ENCODE data around the gene PPIP5K2. TPM values are rescaled to one million over a fixed set of nuclear protein-coding genes. Genes with fewer than 3 reads are reported as not detected.

PPIP5K2 gene
- polyA plus RNA-seq, 3 donors, result 23.1 to 66.0 (median 41.1) TPM

DNA sequence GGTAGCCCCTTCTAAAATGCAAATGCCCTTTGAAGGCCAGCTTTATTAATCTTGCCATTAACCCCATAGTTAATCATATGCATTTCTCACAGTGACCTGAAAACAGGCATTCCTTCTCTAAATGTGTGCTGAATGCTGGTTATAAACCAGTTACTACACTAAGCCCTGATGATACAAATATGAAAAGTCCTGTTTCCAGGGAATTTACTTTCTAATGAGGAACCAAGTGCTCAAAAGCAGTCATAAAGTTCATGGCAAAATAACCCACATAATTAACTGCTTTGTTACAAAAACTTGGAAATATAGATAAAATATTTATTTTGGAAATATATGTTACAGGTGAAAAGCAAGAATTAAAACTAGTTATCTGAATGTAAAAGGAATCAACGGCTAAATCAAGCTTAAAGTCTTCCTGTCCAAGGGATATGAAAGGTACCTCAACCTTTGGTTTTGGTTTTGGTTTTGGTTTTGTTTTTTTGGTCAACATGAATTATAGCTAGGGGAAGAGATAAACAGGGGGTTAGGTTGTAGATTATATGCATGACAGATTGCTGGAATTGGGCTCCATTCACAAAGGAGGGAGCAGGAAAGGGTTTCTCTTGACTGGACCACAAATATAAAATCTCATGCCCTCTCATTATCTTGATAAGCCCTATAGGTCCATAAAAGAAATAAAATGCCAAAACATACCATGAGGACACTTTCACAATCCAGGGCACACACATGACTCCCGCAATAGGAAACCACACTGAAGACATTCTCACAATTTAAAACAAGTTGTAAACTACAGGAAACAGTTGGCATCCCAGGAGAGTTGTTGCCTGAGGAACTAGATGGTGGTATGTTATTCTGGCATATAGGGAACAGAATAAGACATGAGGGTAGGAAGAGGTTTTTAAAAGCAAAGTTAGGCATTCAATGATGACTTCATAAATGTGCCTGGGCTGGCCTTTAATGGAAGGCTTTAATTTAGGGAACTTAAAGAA lies 91.8 kb downstream of the PPIP5K2 start:
- H3K27ac Mint-ChIP-seq, result peak overlapping the region in 5 of 7 donors; percentile 5 to 70 (median 44)
- H3K27me3 Mint-ChIP-seq (ENCODE audit: low read depth in 3 of 3), result no peaks in the 10 kb centered on the region
- H3K36me3 ChIP-seq (replicated peaks in 1 of 2; ENCODE audit: control insufficient read depth in 1 of 2, insufficient read depth in 2 of 2, low read length in 2 of 2), result peaks cover under 1 to 2% of the 10 kb centered on the region in 2 donors
- H3K4me1 ChIP-seq (ENCODE audit: control insufficient read depth in 1 of 2, insufficient read depth in 2 of 2, low read length in 2 of 2), result peaks cover 9 to 15% of the 10 kb centered on the region in 2 donors
- H3K79me2 ChIP-seq (ENCODE audit: insufficient read depth, low read length), result no peaks in the 10 kb centered on the region
- 0% methylated on average over 1 of the region's 2 CpGs for WGBS (ENCODE audit: insufficient coverage)
- H3K9ac ChIP-seq (ENCODE audit: insufficient read depth, low read length, poor library complexity, severe bottlenecking), result no peak overlapping the region
- TF ChIP-seq, protein P1, sequence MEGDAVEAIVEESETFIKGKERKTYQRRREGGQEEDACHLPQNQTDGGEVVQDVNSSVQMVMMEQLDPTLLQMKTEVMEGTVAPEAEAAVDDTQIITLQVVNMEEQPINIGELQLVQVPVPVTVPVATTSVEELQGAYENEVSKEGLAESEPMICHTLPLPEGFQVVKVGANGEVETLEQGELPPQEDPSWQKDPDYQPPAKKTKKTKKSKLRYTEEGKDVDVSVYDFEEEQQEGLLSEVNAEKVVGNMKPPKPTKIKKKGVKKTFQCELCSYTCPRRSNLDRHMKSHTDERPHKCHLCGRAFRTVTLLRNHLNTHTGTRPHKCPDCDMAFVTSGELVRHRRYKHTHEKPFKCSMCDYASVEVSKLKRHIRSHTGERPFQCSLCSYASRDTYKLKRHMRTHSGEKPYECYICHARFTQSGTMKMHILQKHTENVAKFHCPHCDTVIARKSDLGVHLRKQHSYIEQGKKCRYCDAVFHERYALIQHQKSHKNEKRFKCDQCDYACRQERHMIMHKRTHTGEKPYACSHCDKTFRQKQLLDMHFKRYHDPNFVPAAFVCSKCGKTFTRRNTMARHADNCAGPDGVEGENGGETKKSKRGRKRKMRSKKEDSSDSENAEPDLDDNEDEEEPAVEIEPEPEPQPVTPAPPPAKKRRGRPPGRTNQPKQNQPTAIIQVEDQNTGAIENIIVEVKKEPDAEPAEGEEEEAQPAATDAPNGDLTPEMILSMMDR (IDR thresholded peaks at IDR 0.05), result no peak
- peak overlapping the region in 1 of 2 donors; percentile 37 for H3K27ac ChIP-seq (ENCODE audit: low read depth in 1 of 2, low read length in 2 of 2)
- no peak overlapping the region for H2AFZ ChIP-seq (ENCODE audit: insufficient read depth, low read depth, low read length, poor library complexity, severe bottlenecking)
- peaks cover 22% of the 10 kb centered on the region for H3K4me1 Mint-ChIP-seq
- H3K9me3 Mint-ChIP-seq, result no peaks in the 10 kb centered on the region
- H3K4me3 ChIP-seq (replicated peaks in 1 of 3; ENCODE audit: low read depth in 2 of 3, low read length in 3 of 3), result peak overlapping the region in 1 of 3 experiments; percentile 31
- peaks cover 2 to 22% of the 10 kb centered on the region in 2 donors for H3K36me3 Mint-ChIP-seq
- no peaks in the 10 kb centered on the region for H3K9me3 ChIP-seq (replicated peaks in 1 of 2; ENCODE audit: control insufficient read depth in 1 of 2, insufficient read depth in 1 of 2, low read length in 2 of 2)
- peak overlapping the region; percentile 31 for H3K4me2 ChIP-seq (replicated peaks; ENCODE audit: extremely low read depth, low read length, poor library complexity, severe bottlenecking)
- intact Hi-C loops (cut with micrococcal nuclease), result no loop called here
- peak overlapping the region; percentile 27 to 42 for H3K4me3 Mint-ChIP-seq
- peak; percentile 4 to 10 (median 8) for DNase-seq
- no peaks in the 10 kb centered on the region for H4K20me1 ChIP-seq (ENCODE audit: insufficient read depth, low read length)
- no peaks in the 10 kb centered on the region for H3K27me3 ChIP-seq (ENCODE audit: control insufficient read depth in 2 of 2, insufficient read depth in 2 of 2, low read length in 2 of 2)

DNA sequence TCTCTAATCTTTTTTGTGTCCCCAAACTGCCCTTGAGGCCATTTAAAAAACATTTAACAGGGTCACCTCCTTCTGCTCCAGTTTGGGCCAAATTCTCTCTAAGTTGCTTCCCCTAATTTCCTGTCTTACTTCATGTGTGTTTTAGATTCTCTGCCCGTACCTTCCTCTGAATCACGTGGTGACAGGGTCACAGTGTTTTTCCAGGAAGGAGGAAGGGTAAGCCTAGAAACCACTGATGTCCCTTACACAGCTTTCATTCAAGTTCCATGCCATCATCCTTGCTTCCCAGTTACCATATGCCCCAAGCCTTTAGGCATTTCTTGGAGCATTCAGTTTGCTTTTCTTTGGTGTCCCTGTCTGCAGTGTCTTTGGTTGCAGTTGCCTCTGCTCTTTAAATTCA lies 96.0 kb downstream of the PPIP5K2 start:
- no peaks in the 10 kb centered on the region for H3K36me3 ChIP-seq (replicated peaks in 1 of 2; ENCODE audit: control insufficient read depth in 1 of 2, insufficient read depth in 2 of 2, low read length in 2 of 2)
- no peaks in the 10 kb centered on the region for H3K27me3 Mint-ChIP-seq (ENCODE audit: low read depth in 3 of 3)
- no peaks in the 10 kb centered on the region for H3K9me3 ChIP-seq (replicated peaks in 1 of 2; ENCODE audit: control insufficient read depth in 1 of 2, insufficient read depth in 1 of 2, low read length in 2 of 2)
- no peaks in the 10 kb centered on the region for H3K79me2 ChIP-seq (ENCODE audit: insufficient read depth, low read length)
- intact Hi-C loops (cut with micrococcal nuclease), result no loop called here
- peak overlapping the region in 4 of 7 donors; percentile 4 to 77 (median 28) for H3K27ac Mint-ChIP-seq
- H3K4me3 ChIP-seq (replicated peaks in 1 of 3; ENCODE audit: low read depth in 2 of 3, low read length in 3 of 3), result no peak overlapping the region
- H3K4me3 Mint-ChIP-seq, result no peak overlapping the region
- DNase-seq, result peak in 1 of 3 donors; percentile 9
- no peak overlapping the region for H3K27ac ChIP-seq (ENCODE audit: low read depth in 1 of 2, low read length in 2 of 2)
- H3K4me1 Mint-ChIP-seq, result peaks cover 12% of the 10 kb centered on the region
- H4K20me1 ChIP-seq (ENCODE audit: insufficient read depth, low read length), result no peaks in the 10 kb centered on the region
- H3K4me2 ChIP-seq (replicated peaks; ENCODE audit: extremely low read depth, low read length, poor library complexity, severe bottlenecking), result no peak overlapping the region
- H3K4me1 ChIP-seq (ENCODE audit: control insufficient read depth in 1 of 2, insufficient read depth in 2 of 2, low read length in 2 of 2), result peaks cover 5 to 10% of the 10 kb centered on the region in 2 donors
- peaks cover 0 to 7% (median 2%) of the 10 kb centered on the region in 7 donors for H3K9me3 Mint-ChIP-seq
- WGBS (ENCODE audit: insufficient coverage), result no CpG with 5 or more reads among the region's 2 CpGs
- H3K9ac ChIP-seq (ENCODE audit: insufficient read depth, low read length, poor library complexity, severe bottlenecking), result no peak overlapping the region
- H3K27me3 ChIP-seq (ENCODE audit: control insufficient read depth in 2 of 2, insufficient read depth in 2 of 2, low read length in 2 of 2), result no peaks in the 10 kb centered on the region
- peaks cover 2 to 4% of the 10 kb centered on the region in 2 donors for H3K36me3 Mint-ChIP-seq
- TF ChIP-seq, protein P1 (IDR thresholded peaks at IDR 0.05), result no peak
- H2AFZ ChIP-seq (ENCODE audit: insufficient read depth, low read depth, low read length, poor library complexity, severe bottlenecking), result no peak overlapping the region
